MM.1S (cell line): ENCODE measurements around the gene PA2G4.

ENCODE experiments used
- CTCF ChIP-seq: fragments of 300-600 bp; sonication (generic); IDR thresholded peaks from 2 replicates; pipeline ENCODE4 v1.5.1; 2016; ENCODE audit warnings: antibody characterized with exemption, low read length, mixed read lengths
- EZH2phosphoT487 ChIP-seq: fragments of 300-600 bp; sonication (generic); IDR thresholded peaks from 2 replicates; pipeline ENCODE4 v1.6.1; 2018; ENCODE audit warnings: antibody characterized with exemption, low read length

GRCh38 chr12:56151672-56152131 lies 47.3 kb downstream of the PA2G4 start:
- TF ChIP-seq CTCF: peak; percentile 68
- TF ChIP-seq EZH2phosphoT487: no peak
